ENCODE measurements around the gene NOBOX. TPM values are rescaled to one million over a fixed set of nuclear protein-coding genes. Genes with fewer than 3 reads are reported as not detected.

NOBOX gene
- total and polyA plus RNA-seq, 2 donors from 2014 or later = not detected

DNA sequence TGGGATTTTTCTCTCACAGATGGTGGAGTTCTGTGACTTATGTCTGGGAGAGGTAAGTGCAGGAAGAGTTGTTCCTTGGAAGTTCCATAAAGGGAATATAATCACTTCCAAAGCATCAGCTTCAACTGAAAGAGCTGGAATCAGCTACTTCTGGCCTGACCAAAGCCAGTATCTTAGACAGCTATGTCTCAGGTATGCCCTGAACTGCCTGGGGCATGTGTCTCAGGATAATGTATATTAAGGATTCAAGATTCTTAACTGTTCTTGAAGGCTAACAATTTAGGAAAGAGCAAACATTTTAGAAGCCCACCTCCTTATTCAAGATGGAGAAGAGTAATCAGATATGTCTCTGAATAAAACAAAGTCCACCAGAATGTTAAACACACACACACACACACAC lies 12.4 kb upstream of the NOBOX start:
- intact Hi-C loops (cut with DNase I) = no loop called here
- no peaks in the 10 kb centered on the region for H3K4me1 ChIP-seq (ENCODE audit: control insufficient read depth in 2 of 3, insufficient read depth in 2 of 3, low read depth in 1 of 3, low read length in 3 of 3)
- TF ChIP-seq, protein P1, sequence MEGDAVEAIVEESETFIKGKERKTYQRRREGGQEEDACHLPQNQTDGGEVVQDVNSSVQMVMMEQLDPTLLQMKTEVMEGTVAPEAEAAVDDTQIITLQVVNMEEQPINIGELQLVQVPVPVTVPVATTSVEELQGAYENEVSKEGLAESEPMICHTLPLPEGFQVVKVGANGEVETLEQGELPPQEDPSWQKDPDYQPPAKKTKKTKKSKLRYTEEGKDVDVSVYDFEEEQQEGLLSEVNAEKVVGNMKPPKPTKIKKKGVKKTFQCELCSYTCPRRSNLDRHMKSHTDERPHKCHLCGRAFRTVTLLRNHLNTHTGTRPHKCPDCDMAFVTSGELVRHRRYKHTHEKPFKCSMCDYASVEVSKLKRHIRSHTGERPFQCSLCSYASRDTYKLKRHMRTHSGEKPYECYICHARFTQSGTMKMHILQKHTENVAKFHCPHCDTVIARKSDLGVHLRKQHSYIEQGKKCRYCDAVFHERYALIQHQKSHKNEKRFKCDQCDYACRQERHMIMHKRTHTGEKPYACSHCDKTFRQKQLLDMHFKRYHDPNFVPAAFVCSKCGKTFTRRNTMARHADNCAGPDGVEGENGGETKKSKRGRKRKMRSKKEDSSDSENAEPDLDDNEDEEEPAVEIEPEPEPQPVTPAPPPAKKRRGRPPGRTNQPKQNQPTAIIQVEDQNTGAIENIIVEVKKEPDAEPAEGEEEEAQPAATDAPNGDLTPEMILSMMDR (IDR thresholded peaks at IDR 0.05; ENCODE audit: borderline replicate concordance, extremely low read depth, insufficient read depth) = no peak
- no peaks in the 10 kb centered on the region for H3K27me3 ChIP-seq (ENCODE audit: control insufficient read depth, insufficient read depth, low read length)
- H3K36me3 ChIP-seq (ENCODE audit: control insufficient read depth in 2 of 3, insufficient read depth in 3 of 3, low read length in 3 of 3) = no peaks in the 10 kb centered on the region
- no peak for FAIRE-seq
- no peak overlapping the region for H3K4me3 ChIP-seq (ENCODE audit: low read length in 3 of 3)
- H3K27ac ChIP-seq (ENCODE audit: low read depth in 2 of 2, low read length in 2 of 2) = no peak overlapping the region
- no peak overlapping the region for H3K9ac ChIP-seq (ENCODE audit: low read length in 3 of 3)
- DNase-seq = no peak
- no peaks in the 10 kb centered on the region for H3K9me3 ChIP-seq (ENCODE audit: control insufficient read depth in 2 of 3, insufficient read depth in 1 of 3, low read length in 3 of 3)

DNA sequence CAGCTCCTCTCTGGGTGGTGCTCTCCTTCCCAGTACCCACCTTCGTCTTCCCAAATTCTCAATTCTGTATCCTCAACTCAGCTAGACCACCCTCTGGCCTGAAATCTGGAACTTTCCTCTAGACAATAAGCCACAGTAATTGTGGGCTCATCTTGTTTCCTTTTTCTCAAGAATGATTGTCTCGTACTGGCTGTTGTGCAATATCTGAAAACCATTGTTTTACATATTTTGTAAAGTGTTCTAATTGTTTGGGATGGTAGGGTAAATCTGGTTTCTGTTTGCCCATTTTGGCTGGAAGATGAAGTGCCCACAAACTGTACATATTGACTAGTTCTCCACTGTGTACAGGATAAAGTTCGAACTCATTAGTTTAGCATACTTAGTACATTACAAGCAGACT lies 11.3 kb upstream of the NOBOX start:
- no peak for FAIRE-seq

DNA sequence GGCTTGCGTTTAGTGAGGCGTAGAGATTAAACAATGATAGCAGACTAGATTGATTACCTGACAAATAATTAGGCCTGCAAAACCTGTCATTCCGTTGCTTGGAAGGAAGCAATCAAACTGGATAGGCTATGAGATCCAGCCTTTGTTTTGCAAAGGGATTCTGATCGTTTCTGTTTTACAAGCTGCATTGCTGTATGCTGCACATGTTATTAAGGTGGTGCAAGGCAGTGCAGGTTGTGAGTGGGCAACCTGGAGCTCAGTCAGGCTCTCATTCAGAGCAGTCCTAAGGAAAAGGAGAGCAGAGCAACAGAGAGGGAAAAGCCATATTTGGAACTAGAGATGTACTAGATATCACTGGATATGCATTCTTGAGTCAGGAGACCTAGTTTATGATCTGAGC lies 6.9 kb upstream of the NOBOX start:
- TF ChIP-seq, protein P1 (IDR thresholded peaks at IDR 0.05; ENCODE audit: borderline replicate concordance, extremely low read depth, insufficient read depth) = no peak
- no peak for DNase-seq
- intact Hi-C loops (cut with DNase I) = no loop called here
- Histone ChIP-seq H3K36me3 (ENCODE audit: control insufficient read depth in 2 of 3, insufficient read depth in 3 of 3, low read length in 3 of 3) (no peaks in the 10 kb centered on the region), H3K27ac (ENCODE audit: low read depth in 2 of 2, low read length in 2 of 2) (no peak overlapping the region), H3K4me3 (ENCODE audit: low read length in 3 of 3) (no peak overlapping the region), H3K27me3 (ENCODE audit: control insufficient read depth, insufficient read depth, low read length) (no peaks in the 10 kb centered on the region), H3K4me1 (ENCODE audit: control insufficient read depth in 2 of 3, insufficient read depth in 2 of 3, low read depth in 1 of 3, low read length in 3 of 3) (no peaks in the 10 kb centered on the region), H3K9ac (ENCODE audit: low read length in 3 of 3) (no peak overlapping the region), H3K9me3 (ENCODE audit: control insufficient read depth in 2 of 3, insufficient read depth in 1 of 3, low read length in 3 of 3) (no peaks in the 10 kb centered on the region)
- FAIRE-seq = no peak

More for the DNA sequence above, 11.3 kb upstream of the NOBOX start:
- no peaks in the 10 kb centered on the region for H3K36me3 ChIP-seq (ENCODE audit: control insufficient read depth in 2 of 3, insufficient read depth in 3 of 3, low read length in 3 of 3)
- no peak overlapping the region for H3K4me3 ChIP-seq (ENCODE audit: low read length in 3 of 3)
- TF ChIP-seq, protein P1 (IDR thresholded peaks at IDR 0.05; ENCODE audit: borderline replicate concordance, extremely low read depth, insufficient read depth) = no peak
- no peak overlapping the region for H3K9ac ChIP-seq (ENCODE audit: low read length in 3 of 3)
- H3K4me1 ChIP-seq (ENCODE audit: control insufficient read depth in 2 of 3, insufficient read depth in 2 of 3, low read depth in 1 of 3, low read length in 3 of 3) = no peaks in the 10 kb centered on the region
- H3K27me3 ChIP-seq (ENCODE audit: control insufficient read depth, insufficient read depth, low read length) = no peaks in the 10 kb centered on the region
- intact Hi-C loops (cut with DNase I) = no loop called here
- H3K9me3 ChIP-seq (ENCODE audit: control insufficient read depth in 2 of 3, insufficient read depth in 1 of 3, low read length in 3 of 3) = no peaks in the 10 kb centered on the region
- no peak overlapping the region for H3K27ac ChIP-seq (ENCODE audit: low read depth in 2 of 2, low read length in 2 of 2)
- no peak for DNase-seq

DNA sequence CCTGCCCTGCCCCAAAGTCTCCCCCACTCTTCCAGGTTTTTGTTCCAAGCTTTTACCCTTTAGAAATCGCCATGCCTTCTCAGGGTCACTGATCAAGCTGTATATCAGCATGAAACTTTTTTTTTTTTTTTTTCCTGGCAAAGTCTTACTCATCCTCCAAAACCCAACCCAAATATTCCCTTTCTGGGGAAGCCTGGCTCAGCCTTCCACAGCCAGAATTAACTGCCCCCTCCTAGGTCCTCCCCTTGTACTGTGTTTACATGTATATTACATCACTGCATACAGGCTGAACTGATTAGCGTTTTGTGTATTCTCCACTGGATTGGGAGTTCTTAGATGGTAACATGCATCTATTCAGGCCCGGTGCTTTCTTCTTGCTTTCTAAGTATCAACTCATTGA lies 4.6 kb upstream of the NOBOX start:
- H3K9ac ChIP-seq (ENCODE audit: low read length in 3 of 3) = no peak overlapping the region

More for the DNA sequence above, 4.6 kb upstream of the NOBOX start:
- TF ChIP-seq, protein P1 (IDR thresholded peaks at IDR 0.05; ENCODE audit: borderline replicate concordance, extremely low read depth, insufficient read depth) = no peak
- no peaks in the 10 kb centered on the region for H3K9me3 ChIP-seq (ENCODE audit: control insufficient read depth in 2 of 3, insufficient read depth in 1 of 3, low read length in 3 of 3)
- H3K4me3 ChIP-seq (ENCODE audit: low read length in 3 of 3) = no peak overlapping the region
- H3K36me3 ChIP-seq (ENCODE audit: control insufficient read depth in 2 of 3, insufficient read depth in 3 of 3, low read length in 3 of 3) = no peaks in the 10 kb centered on the region
- FAIRE-seq (no peak), DNase-seq (no peak)
- no peaks in the 10 kb centered on the region for H3K27me3 ChIP-seq (ENCODE audit: control insufficient read depth, insufficient read depth, low read length)
- H3K27ac ChIP-seq (ENCODE audit: low read depth in 2 of 2, low read length in 2 of 2) = no peak overlapping the region
- no peaks in the 10 kb centered on the region for H3K4me1 ChIP-seq (ENCODE audit: control insufficient read depth in 2 of 3, insufficient read depth in 2 of 3, low read depth in 1 of 3, low read length in 3 of 3)
- intact Hi-C loops (cut with DNase I) = no loop called here
